GM08714 (cell line): ENCODE measurements around the gene CCDC12.
"Not testable (repeated sequence)": the region's sequence is repeated elsewhere in the genome, so short reads cannot be mapped to it uniquely, and the experiment has no call there.

ENCODE experiments used
- H3K4me3 ChIP-seq: fragments of 200-500 bp; sonication (Bioruptor generic); 2 replicates; pipeline ENCODE4 v1.5.1; 2014; ENCODE audit warnings: mild to moderate bottlenecking, low read length, inconsistent platforms
- ZNF274 ChIP-seq: IDR thresholded peaks from 2 replicates; pipeline ENCODE4 v1.6.1; 2012; ENCODE audit warnings: mild to moderate bottlenecking, low read depth, low read length

CCDC12 gene

GRCh38 chr3:46968783-46969428, 7.6 kb downstream of the CCDC12 start:
- TF ChIP-seq ZNF274 = no peak
- H3K4me3 ChIP-seq = no peak overlapping the region

- H3K4me3 ChIP-seq = no peak overlapping the region
These were observed 9.7 kb downstream of the CCDC12 start for GRCh38 chr3:46966811-46967210.

GRCh38 chr3:46965151-46965550, 11.4 kb downstream of the CCDC12 start:
- no peak for TF ChIP-seq ZNF274
- H3K4me3 ChIP-seq = no peak overlapping the region

More at GRCh38 chr3:46966811-46967210, 9.7 kb downstream of the CCDC12 start:
- no peak for TF ChIP-seq ZNF274

GRCh38 chr3:46964038-46964590, 12.4 kb downstream of the CCDC12 start:
- not testable (repeated sequence) for H3K4me3 ChIP-seq

GRCh38 chr3:46962990-46963389, 13.6 kb downstream of the CCDC12 start:
- no peak overlapping the region for H3K4me3 ChIP-seq
- no peak for TF ChIP-seq ZNF274

GRCh38 chr3:46962427-46962826, 14.1 kb downstream of the CCDC12 start:
- H3K4me3 ChIP-seq = no peak overlapping the region
- no peak for TF ChIP-seq ZNF274

GRCh38 chr3:46960835-46961234, 15.7 kb downstream of the CCDC12 start:
- TF ChIP-seq ZNF274 = no peak
- no peak overlapping the region for H3K4me3 ChIP-seq

- no peak for TF ChIP-seq ZNF274
- H3K4me3 ChIP-seq = no peak overlapping the region
These were observed 16.4 kb downstream of the CCDC12 start for GRCh38 chr3:46960081-46960701.

- TF ChIP-seq ZNF274 = no peak
- no peak overlapping the region for H3K4me3 ChIP-seq
These were observed 17.4 kb downstream of the CCDC12 start for GRCh38 chr3:46959161-46959511.

- H3K4me3 ChIP-seq = no peak overlapping the region
- TF ChIP-seq ZNF274 = no peak
These were observed 17.9 kb downstream of the CCDC12 start for GRCh38 chr3:46958467-46959160.

GRCh38 chr3:46957092-46957820, 19.3 kb downstream of the CCDC12 start:
- no peak for TF ChIP-seq ZNF274
- H3K4me3 ChIP-seq = no peak overlapping the region

- H3K4me3 ChIP-seq = no peak overlapping the region
- no peak for TF ChIP-seq ZNF274
These were observed 20.7 kb downstream of the CCDC12 start for GRCh38 chr3:46955801-46956259.

- no peak overlapping the region for H3K4me3 ChIP-seq
- TF ChIP-seq ZNF274 = no peak
These were observed 21.4 kb downstream of the CCDC12 start for GRCh38 chr3:46955157-46955556.

- no peak for TF ChIP-seq ZNF274
- H3K4me3 ChIP-seq = no peak overlapping the region; the same call in 1 of the 2 replicates
These were observed 22.4 kb downstream of the CCDC12 start for GRCh38 chr3:46954178-46954577.
